Measurements from ENCODE around the gene KPNA6. TPM values are rescaled to one million over a fixed set of nuclear protein-coding genes. Genes with fewer than 3 reads are reported as not detected.

KPNA6 gene
- total and polyA plus RNA-seq, 8 donors, result 30.6 to 73.2 (median 35.2) TPM

DNA sequence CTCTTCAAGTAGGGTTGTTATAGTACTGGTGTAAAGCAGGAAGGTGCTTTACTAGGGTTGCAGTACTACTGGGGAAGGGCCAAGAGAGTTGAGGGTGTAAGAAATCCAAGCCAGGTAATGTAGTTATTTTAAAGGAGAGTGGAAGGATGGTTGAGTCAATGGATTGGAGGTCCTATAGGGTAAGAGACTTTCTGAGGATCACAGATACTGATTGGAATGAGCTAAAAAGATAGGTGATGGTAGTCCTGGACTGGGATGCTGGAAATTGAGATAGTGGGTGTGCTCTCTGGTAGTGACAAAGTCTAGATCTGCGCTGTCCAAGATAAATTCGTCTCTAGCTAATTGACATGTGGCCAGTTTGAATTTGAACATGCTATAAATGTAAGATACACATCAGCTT lies 78.6 kb downstream of the KPNA6 start:
- H3K4me1 ChIP-seq, result peaks cover 6 to 35% of the 10 kb centered on the region in 2 donors
- H3K27ac ChIP-seq, result no peak overlapping the region
- intact Hi-C loops (cut with DNase I), result no loop called here
- H3K4me3 ChIP-seq, result no peak overlapping the region
- H3K27me3 ChIP-seq, result no peaks in the 10 kb centered on the region
- TF ChIP-seq CTCF (IDR thresholded peaks at IDR 0.05), result no peak
- no peaks in the 10 kb centered on the region for H3K9me3 ChIP-seq
- peaks cover 9 to 97% of the 10 kb centered on the region in 2 donors for H3K36me3 ChIP-seq
- no peak for ATAC-seq
- DNase-seq, result no peak

DNA sequence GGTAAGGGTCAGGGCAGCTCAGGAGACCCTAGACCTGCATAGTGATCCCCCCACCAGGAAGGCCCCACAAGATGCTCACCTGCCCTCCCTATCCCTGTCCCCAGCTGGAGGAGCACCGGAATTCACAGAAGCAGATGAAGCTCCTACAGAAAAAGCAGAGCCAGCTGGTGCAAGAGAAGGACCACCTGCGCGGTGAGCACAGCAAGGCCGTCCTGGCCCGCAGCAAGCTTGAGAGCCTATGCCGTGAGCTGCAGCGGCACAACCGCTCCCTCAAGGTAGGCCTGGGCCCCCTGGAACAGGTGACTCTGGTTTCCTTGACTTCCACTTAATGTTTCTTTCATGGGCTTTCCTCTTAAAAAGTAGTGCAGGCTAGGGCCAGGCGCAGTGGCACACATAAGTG lies 80.0 kb downstream of the KPNA6 start:
- ATAC-seq, result no peak
- Histone ChIP-seq H3K27me3 (no peaks in the 10 kb centered on the region), H3K9me3 (no peaks in the 10 kb centered on the region), H3K4me3 (no peak overlapping the region), H3K36me3 (peaks cover 9 to 97% of the 10 kb centered on the region in 2 donors), H3K4me1 (peaks cover 0 to 22% of the 10 kb centered on the region in 2 donors), H3K27ac (no peak overlapping the region)
- intact Hi-C loops (cut with DNase I), result no loop called here
- TF ChIP-seq CTCF (IDR thresholded peaks at IDR 0.05), result no peak
- no peak for DNase-seq

GRCh38 chr1:32192220-32192948 lies 84.5 kb downstream of the KPNA6 start:
- TF ChIP-seq CTCF (IDR thresholded peaks at IDR 0.05), result no peak
- no peak overlapping the region for H3K27ac ChIP-seq
- DNase-seq, result no peak
- peaks cover 13 to 100% of the 10 kb centered on the region in 2 donors for H3K36me3 ChIP-seq
- no peaks in the 10 kb centered on the region for H3K9me3 ChIP-seq
- H3K4me3 ChIP-seq, result no peak overlapping the region
- H3K27me3 ChIP-seq, result no peaks in the 10 kb centered on the region
- intact Hi-C loops (cut with DNase I), result no loop called here
- no peak for ATAC-seq
- H3K4me1 ChIP-seq, result no peaks in the 10 kb centered on the region

GRCh38 chr1:32194984-32195383 lies 87.1 kb downstream of the KPNA6 start:
- peaks cover 4 to 89% of the 10 kb centered on the region in 2 donors for H3K36me3 ChIP-seq
- no peak overlapping the region for H3K27ac ChIP-seq
- TF ChIP-seq CTCF (IDR thresholded peaks at IDR 0.05), result no peak
- ATAC-seq (no peak), DNase-seq (no peak)
- no peaks in the 10 kb centered on the region for H3K9me3 ChIP-seq
- H3K4me3 ChIP-seq, result no peak overlapping the region
- peaks cover 4 to 6% of the 10 kb centered on the region in 2 donors for H3K4me1 ChIP-seq
- intact Hi-C loops (cut with DNase I), result no loop called here
- no peaks in the 10 kb centered on the region for H3K27me3 ChIP-seq

GRCh38 chr1:32195531-32195930 lies 87.7 kb downstream of the KPNA6 start:
- Histone ChIP-seq H3K9me3 (no peaks in the 10 kb centered on the region), H3K36me3 (peaks cover 4 to 84% of the 10 kb centered on the region in 2 donors), H3K4me3 (no peak overlapping the region), H3K27me3 (no peaks in the 10 kb centered on the region), H3K27ac (no peak overlapping the region), H3K4me1 (peaks cover 4 to 12% of the 10 kb centered on the region in 2 donors)
- ATAC-seq, result no peak
- DNase-seq, result no peak
- no peak for TF ChIP-seq CTCF (IDR thresholded peaks at IDR 0.05)
- intact Hi-C loops (cut with DNase I), result no loop called here

Data from left lung (tissue), 10 donors.